HG02970 (cell line): Measurements from ENCODE around the gene MUC5AC.
"Not testable (repeated sequence)": the region's sequence is repeated elsewhere in the genome, so short reads cannot be mapped to it uniquely, and the experiment has no call there.

ENCODE experiments used
- ATAC-seq: cut with Tn5 transposase; IDR thresholded peaks from one replicate; pipeline ENCODE4 v1.9.1; 2021; ENCODE audit warnings: mild to moderate bottlenecking, moderate library complexity, moderate number of reproducible peaks; ENCODE audit not compliant: unreplicated experiment, low FRiP score

Gene MUC5AC

GRCh38 chr11:1231396-1232020 is 73.8 kb downstream of the MUC5AC start:
- ATAC-seq, result no peak

DNA sequence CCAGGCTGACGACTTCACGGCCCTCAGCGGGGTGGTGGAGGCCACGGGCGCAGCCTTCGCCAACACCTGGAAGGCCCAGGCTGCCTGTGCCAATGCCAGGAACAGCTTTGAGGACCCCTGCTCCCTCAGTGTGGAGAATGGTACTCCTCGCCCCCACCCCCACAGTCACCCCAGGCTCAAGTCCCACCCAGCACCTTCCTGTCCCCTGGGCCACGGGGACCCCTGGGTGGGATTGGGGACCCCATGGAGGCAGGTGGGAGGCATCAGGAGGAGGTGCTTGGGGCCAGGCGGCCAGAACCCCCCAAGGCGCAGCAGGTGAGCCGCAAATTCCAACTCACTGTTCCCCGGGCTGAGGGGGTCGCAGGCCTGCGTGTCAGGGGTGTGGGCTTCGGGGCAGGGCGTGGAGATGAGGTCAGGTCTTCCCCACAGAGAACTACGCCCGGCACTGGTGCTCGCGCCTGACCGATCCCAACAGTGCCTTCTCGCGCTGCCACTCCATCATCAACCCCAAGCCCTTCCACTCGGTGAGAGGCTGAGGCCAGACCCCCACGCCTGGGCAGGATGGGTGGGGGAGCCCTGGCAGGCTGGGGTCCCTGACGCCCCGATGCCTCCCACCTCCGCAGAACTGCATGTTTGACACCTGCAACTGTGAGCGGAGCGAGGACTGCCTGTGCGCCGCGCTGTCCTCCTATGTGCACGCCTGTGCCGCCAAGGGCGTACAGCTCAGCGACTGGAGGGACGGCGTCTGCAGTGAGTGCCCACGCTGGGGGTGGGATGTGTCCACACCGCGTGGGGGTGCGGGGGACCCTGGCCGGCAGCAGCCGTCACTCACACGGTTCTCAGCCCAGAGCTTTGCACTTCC is 74.5 kb downstream of the MUC5AC start:
- no peak for ATAC-seq

DNA sequence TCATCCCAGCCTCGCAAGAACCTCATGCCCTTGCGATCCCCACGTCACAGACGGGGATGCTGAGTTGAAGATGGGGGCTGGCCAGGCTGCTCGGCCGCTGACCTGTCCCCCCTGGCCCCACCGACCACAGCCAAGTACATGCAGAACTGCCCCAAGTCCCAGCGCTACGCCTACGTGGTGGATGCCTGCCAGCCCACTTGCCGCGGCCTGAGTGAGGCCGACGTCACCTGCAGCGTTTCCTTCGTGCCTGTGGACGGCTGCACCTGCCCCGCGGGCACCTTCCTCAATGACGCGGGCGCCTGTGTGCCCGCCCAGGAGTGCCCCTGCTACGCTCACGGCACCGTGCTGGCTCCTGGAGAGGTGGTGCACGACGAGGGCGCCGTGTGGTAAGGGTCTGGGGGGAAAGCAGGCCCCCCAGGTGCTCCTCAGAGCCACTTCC is 75.1 kb downstream of the MUC5AC start:
- no peak for ATAC-seq

DNA sequence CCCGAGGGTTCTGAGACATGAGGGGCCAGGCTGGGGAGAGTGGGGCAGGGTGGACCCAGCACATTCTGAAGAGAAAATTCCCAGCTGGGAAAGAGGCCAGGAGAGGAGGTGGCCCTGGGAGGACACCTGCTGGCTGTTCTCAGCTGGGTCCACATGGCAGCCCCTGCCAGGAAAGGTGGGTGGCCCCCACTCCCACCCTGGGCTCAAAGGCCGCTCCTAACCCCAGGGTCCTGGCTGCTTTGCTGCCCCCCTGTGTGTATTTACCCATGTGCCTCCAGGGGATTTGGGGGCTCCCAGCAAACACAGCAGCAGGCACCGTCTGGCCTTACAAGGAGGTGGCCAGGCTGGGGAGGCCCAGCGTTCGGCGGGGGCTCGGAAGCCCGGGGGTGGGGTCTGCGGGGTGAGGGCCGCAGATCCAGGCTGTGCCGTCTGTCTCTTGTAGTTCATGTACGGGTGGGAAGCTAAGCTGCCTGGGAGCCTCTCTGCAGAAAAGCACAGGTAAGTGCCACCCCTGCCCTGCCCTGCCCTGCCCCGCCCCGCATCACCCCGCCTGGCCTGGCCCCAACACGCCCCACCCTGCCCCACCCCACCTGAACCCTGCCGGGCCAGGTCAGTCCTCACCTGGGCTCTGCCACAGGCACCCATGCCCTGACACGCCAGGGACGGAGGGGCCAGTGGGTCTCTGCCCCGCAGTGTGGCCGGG is 75.7 kb downstream of the MUC5AC start:
- ATAC-seq, result no peak

DNA sequence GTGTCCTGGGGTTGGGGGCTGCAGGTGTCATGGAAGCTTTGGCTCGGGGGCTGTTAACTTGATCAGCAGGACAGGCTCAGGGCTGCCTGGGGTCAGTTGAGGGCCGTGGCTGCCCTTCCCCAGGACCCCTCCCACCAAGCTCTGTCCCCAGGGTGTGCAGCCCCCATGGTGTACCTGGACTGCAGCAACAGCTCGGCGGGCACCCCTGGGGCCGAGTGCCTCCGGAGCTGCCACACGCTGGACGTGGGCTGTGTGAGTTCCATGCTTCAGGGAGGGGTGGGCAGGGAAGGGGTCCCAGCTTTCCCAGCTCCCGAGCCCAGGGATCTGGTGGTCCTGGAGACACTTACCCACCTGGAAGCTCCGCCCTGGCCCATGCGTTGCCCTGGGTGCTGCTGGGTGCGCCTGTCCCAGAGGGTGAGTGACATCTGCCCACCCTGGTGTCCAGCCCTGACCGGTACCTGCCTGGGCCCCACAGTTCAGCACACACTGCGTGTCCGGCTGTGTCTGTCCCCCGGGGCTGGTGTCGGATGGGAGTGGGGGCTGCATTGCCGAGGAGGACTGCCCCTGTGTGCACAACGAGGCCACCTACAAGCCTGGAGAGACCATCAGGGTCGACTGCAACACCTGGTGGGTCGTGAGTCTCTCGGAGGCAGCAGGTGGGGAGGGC is 76.4 kb downstream of the MUC5AC start:
- ATAC-seq, result no peak

GRCh38 chr11:1234771-1235305 is 77.1 kb downstream of the MUC5AC start:
- ATAC-seq, result no peak

DNA sequence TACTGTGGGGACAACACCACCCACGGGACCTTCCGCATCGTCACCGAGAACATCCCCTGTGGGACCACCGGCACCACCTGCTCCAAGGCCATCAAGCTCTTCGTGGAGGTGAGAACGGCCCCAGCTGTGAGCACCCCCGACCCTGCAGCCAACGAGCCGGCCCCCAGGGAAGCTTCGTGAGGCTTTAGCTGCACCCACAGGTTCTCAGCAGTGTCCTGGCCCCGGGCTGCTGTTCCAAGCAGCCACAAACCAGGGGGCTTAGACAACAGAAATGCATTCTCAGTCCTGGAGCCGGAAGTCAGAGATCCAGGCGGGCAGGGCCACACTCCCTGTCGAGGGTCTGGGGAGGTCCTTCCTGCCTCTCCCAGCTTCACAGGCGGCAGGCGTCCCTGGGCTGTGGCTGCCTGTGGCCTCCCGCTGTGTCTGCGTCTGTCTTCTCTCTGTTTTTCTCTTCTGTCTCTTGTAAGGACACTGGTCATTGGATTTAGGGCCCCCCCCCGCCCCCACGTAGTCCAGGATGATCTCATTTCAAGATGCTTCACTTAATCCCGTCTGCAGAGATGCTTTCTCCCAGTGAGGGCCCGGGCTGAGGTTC is 77.7 kb downstream of the MUC5AC start:
- no peak for ATAC-seq

- ATAC-seq, result no peak
These were observed 78.2 kb downstream of the MUC5AC start for GRCh38 chr11:1235901-1236315.

DNA sequence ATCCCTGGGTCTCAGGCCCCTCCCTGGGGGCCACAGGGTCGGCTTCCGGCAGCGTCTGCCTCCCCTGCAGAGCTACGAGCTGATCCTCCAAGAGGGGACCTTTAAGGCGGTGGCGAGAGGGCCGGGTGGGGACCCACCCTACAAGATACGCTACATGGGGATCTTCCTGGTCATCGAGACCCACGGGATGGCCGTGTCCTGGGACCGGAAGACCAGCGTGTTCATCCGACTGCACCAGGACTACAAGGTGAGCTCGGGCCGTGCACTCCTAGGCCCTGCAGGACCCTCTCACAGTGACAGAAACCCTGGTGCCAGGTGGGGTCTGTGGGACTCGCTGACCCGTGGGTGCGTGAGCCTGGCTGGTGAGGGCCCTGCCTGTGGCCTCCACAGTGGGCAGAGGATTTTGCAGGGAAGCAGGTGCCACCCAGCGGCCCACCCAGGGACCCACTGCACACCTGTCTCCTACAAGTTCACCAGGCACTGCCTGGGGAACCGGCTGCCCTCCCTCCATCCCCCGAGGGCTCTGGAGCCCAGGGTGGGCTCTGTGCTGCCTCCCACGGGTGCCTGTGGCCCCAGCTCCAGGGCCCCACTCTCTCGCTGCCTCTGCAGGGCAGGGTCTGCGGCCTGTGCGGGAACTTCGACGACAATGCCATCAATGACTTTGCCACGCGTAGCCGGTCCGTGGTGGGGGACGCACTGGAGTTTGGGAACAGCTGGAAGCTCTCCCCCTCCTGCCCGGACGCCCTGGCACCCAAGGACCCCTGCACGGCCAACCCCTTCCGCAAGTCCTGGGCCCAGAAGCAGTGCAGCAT is 78.8 kb downstream of the MUC5AC start:
- no peak for ATAC-seq

- no peak for ATAC-seq
These were observed 79.4 kb downstream of the MUC5AC start for GRCh38 chr11:1237128-1237580.

DNA sequence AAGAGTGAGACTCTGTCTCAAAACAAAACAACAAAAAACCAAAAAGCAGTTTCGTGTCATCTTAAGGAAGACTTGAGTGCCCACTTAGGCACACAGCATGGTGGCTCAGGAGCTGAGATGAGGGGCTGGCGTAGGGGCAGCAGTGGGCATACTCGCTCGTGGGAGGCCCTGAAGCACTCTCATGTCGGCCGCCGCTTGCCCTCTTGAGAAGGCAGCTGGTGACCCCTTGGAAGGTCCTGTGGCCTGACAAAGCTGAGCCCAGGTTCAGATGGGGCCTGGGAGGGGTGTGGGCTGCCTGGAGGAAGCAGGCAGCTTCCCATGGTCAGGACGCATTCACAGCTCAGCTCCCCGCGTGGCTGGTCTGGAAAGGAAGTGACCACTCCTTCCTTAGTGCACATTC is 80.1 kb downstream of the MUC5AC start:
- no peak for ATAC-seq

DNA sequence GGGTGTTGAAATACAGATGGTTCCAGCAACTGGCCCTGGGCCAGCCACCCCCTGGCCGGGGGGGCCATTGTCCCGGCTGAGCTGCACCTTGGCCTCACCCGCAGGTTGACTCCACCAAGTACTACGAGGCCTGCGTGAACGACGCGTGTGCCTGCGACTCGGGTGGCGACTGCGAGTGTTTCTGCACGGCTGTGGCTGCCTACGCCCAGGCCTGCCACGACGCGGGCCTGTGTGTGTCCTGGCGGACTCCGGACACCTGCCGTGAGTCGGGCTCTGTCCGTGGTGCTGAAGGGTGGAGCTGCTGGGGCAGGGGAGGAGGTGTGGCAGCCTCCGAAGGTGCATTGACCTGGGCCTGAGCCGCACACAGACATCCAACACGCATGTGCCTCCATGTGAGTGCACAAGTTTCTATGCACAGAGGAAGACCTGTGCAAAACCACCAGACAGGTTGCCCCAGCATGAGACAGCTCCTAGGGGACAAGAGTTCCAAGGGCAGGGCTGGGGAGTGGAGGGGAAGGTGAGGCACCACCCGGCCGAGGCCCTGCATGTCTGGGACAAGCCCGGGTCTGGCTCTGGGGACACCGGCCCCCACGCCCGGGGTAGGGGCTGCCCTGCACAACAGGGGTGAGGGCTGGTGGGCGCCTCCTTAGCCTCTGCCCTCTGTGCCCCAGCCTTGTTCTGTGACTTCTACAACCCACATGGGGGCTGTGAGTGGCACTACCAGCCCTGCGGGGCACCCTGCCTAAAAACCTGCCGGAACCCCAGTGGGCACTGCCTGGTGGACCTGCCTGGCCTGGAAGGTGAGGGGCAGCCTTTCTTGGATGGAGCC is 81.2 kb downstream of the MUC5AC start:
- ATAC-seq, result no peak

GRCh38 chr11:1239596-1240205 is 81.9 kb downstream of the MUC5AC start:
- ATAC-seq, result no peak

DNA sequence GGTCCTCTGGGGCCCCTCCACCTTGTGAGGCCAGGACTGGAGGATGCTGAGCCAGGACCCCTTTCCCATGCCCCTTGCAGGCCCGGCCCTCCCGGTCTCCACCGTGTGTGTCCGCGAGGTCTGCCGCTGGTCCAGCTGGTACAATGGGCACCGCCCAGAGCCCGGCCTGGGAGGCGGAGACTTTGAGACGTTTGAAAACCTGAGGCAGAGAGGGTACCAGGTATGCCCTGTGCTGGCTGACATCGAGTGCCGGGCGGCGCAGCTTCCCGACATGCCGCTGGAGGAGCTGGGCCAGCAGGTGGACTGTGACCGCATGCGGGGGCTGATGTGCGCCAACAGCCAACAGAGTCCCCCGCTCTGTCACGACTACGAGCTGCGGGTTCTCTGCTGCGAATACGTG is 83.0 kb downstream of the MUC5AC start:
- ATAC-seq, result no peak

- ATAC-seq, result no peak
These were observed 84.0 kb downstream of the MUC5AC start for GRCh38 chr11:1241706-1242105.

- no peak for ATAC-seq
These were observed 84.5 kb downstream of the MUC5AC start for GRCh38 chr11:1242289-1242688.

GRCh38 chr11:1242751-1243150 is 85.0 kb downstream of the MUC5AC start:
- not testable (repeated sequence) for ATAC-seq

- ATAC-seq, result not testable (repeated sequence)
These were observed 85.8 kb downstream of the MUC5AC start for GRCh38 chr11:1243521-1243920.
